NB4 (cell line): Measurements from ENCODE around the gene RHOH.

Experiments used
- MYC ChIP-seq: IDR thresholded peaks from 2 replicates; pipeline ENCODE4 v1.6.1; 2011; ENCODE audit warnings: low read depth, low read length
- POLR2A ChIP-seq: IDR thresholded peaks from 2 replicates; pipeline ENCODE4 v1.6.1; 2011; ENCODE audit warnings: mild to moderate bottlenecking; ENCODE audit not compliant: insufficient read length; ENCODE audit errors: extremely low read depth
- TF ChIP-seq, protein P1 (sequence below): IDR thresholded peaks from one replicate; pipeline ENCODE4 v1.5.1; 2012; ENCODE audit warnings: low read depth, low read length
- TF ChIP-seq, protein P2 (sequence below): IDR thresholded peaks from 2 replicates; pipeline ENCODE4 v1.6.1; 2011; ENCODE audit warnings: low read depth, low read length

DNA sequence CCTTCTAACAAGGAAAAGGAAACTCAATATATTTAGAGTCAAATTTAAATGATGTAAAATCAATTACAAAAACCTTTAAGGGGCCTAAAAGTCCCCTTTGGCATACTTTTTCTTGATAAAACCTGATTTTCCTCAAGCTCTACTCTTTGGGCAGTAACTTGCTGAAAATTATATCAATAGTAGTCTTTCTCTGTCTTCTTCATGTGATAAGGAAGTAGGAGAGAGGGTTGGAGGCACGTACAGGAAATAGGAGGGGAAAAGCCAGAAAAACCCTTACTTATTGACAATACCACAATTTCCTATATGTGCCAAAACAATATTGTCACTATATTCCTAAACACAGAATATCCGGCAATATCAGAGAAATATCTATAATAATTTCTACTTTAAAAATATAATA is 9.6 kb downstream of the RHOH start:
- TF ChIP-seq, protein P1, sequence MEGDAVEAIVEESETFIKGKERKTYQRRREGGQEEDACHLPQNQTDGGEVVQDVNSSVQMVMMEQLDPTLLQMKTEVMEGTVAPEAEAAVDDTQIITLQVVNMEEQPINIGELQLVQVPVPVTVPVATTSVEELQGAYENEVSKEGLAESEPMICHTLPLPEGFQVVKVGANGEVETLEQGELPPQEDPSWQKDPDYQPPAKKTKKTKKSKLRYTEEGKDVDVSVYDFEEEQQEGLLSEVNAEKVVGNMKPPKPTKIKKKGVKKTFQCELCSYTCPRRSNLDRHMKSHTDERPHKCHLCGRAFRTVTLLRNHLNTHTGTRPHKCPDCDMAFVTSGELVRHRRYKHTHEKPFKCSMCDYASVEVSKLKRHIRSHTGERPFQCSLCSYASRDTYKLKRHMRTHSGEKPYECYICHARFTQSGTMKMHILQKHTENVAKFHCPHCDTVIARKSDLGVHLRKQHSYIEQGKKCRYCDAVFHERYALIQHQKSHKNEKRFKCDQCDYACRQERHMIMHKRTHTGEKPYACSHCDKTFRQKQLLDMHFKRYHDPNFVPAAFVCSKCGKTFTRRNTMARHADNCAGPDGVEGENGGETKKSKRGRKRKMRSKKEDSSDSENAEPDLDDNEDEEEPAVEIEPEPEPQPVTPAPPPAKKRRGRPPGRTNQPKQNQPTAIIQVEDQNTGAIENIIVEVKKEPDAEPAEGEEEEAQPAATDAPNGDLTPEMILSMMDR, result no peak
- TF ChIP-seq POLR2A (no peak), MYC (no peak)
- TF ChIP-seq, protein P2, sequence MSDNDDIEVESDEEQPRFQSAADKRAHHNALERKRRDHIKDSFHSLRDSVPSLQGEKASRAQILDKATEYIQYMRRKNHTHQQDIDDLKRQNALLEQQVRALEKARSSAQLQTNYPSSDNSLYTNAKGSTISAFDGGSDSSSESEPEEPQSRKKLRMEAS, result no peak
